Duodenal mucosa (tissue), 2 donors: ENCODE results near the gene CACNG8.

ENCODE experiments used
- H3K27ac ChIP-seq: one replicate; pipeline ENCODE4 v1.7.0; 2013; ENCODE audit warnings: low read depth, low read length
- H3K27me3 ChIP-seq, 2 donors: one replicate each; pipeline ENCODE4 v1.7.0; 2013; ENCODE audit warnings: low read length in 2 of 2, control low read depth in 1 of 2; ENCODE audit not compliant: insufficient read depth in 2 of 2, control insufficient read depth in 1 of 2
- H3K36me3 ChIP-seq, 2 donors: one replicate each; pipeline ENCODE4 v1.7.0; 2013; ENCODE audit warnings: low read length in 2 of 2, control low read depth in 1 of 2; ENCODE audit not compliant: insufficient read depth in 2 of 2, control insufficient read depth in 1 of 2
- H3K4me1 ChIP-seq, 2 donors: one replicate each; pipeline ENCODE4 v1.7.0; 2013; ENCODE audit warnings: low read length in 2 of 2, control low read depth in 1 of 2; ENCODE audit not compliant: insufficient read depth in 2 of 2, control insufficient read depth in 1 of 2
- H3K4me3 ChIP-seq, 2 donors: one replicate each; pipeline ENCODE4 v1.7.0; 2013; ENCODE audit warnings: low read length in 2 of 2, low read depth in 1 of 2
- H3K9ac ChIP-seq, 2 donors: one replicate each; pipeline ENCODE4 v1.7.0; 2013; ENCODE audit warnings: low read length in 2 of 2, low read depth in 1 of 2
- H3K9me3 ChIP-seq, 2 donors: one replicate each; pipeline ENCODE4 v1.7.0; 2013; ENCODE audit warnings: low read length in 2 of 2, control low read depth in 1 of 2; ENCODE audit not compliant: control insufficient read depth in 1 of 2

CACNG8 gene

GRCh38 chr19:54010474-54010873 lies 47.7 kb downstream of the CACNG8 start:
- Histone ChIP-seq H3K9me3 (no peaks in the 10 kb centered on the region), H3K9ac (no peak overlapping the region), H3K36me3 (no peaks in the 10 kb centered on the region), H3K4me3 (no peak overlapping the region), H3K27ac (no peak overlapping the region), H3K27me3 (no peaks in the 10 kb centered on the region), H3K4me1 (no peaks in the 10 kb centered on the region)

GRCh38 chr19:54011507-54012211 lies 48.9 kb downstream of the CACNG8 start:
- no peaks in the 10 kb centered on the region for H3K9me3 ChIP-seq
- no peak overlapping the region for H3K4me3 ChIP-seq
- H3K27ac ChIP-seq: no peak overlapping the region
- no peaks in the 10 kb centered on the region for H3K27me3 ChIP-seq
- H3K9ac ChIP-seq: no peak overlapping the region
- H3K4me1 ChIP-seq: no peaks in the 10 kb centered on the region
- no peaks in the 10 kb centered on the region for H3K36me3 ChIP-seq

GRCh38 chr19:54013866-54014265 lies 51.1 kb downstream of the CACNG8 start:
- Histone ChIP-seq H3K27ac (no peak overlapping the region), H3K4me3 (no peak overlapping the region), H3K36me3 (no peaks in the 10 kb centered on the region), H3K9me3 (no peaks in the 10 kb centered on the region), H3K27me3 (no peaks in the 10 kb centered on the region), H3K9ac (no peak overlapping the region), H3K4me1 (no peaks in the 10 kb centered on the region)

GRCh38 chr19:54014920-54015560 lies 52.3 kb downstream of the CACNG8 start:
- Histone ChIP-seq H3K27ac (no peak overlapping the region), H3K9me3 (no peaks in the 10 kb centered on the region), H3K4me3 (no peak overlapping the region), H3K27me3 (no peaks in the 10 kb centered on the region), H3K4me1 (peaks cover 0 to under 1% of the 10 kb centered on the region in 2 donors), H3K36me3 (no peaks in the 10 kb centered on the region), H3K9ac (no peak overlapping the region)

- no peaks in the 10 kb centered on the region for H3K36me3 ChIP-seq
- H3K27ac ChIP-seq: no peak overlapping the region
- H3K9ac ChIP-seq: no peak overlapping the region
- H3K4me3 ChIP-seq: no peak overlapping the region
- H3K9me3 ChIP-seq: no peaks in the 10 kb centered on the region
- H3K4me1 ChIP-seq: peaks cover 0 to 3% of the 10 kb centered on the region in 2 donors
- no peaks in the 10 kb centered on the region for H3K27me3 ChIP-seq
Measured at GRCh38 chr19:54017261-54017660, 54.5 kb downstream of the CACNG8 start.

- H3K4me1 ChIP-seq: peaks cover 0 to 8% of the 10 kb centered on the region in 2 donors
- no peak overlapping the region for H3K4me3 ChIP-seq
- H3K27ac ChIP-seq: no peak overlapping the region
- H3K9ac ChIP-seq: no peak overlapping the region
- H3K9me3 ChIP-seq: no peaks in the 10 kb centered on the region
- H3K36me3 ChIP-seq: no peaks in the 10 kb centered on the region
- H3K27me3 ChIP-seq: peaks cover 0 to 5% of the 10 kb centered on the region in 2 donors
Measured at GRCh38 chr19:54021363-54021762, 58.6 kb downstream of the CACNG8 start.

- H3K9ac ChIP-seq: no peak overlapping the region
- no peak overlapping the region for H3K27ac ChIP-seq
- no peaks in the 10 kb centered on the region for H3K36me3 ChIP-seq
- peaks cover 0 to 8% of the 10 kb centered on the region in 2 donors for H3K4me1 ChIP-seq
- H3K4me3 ChIP-seq: no peak overlapping the region
- peaks cover 0 to 5% of the 10 kb centered on the region in 2 donors for H3K27me3 ChIP-seq
- no peaks in the 10 kb centered on the region for H3K9me3 ChIP-seq
Measured at GRCh38 chr19:54021932-54022331, 59.2 kb downstream of the CACNG8 start.

- Histone ChIP-seq H3K9ac (no peak overlapping the region), H3K4me1 (peaks cover 0 to 8% of the 10 kb centered on the region in 2 donors), H3K36me3 (no peaks in the 10 kb centered on the region), H3K4me3 (no peak overlapping the region), H3K9me3 (no peaks in the 10 kb centered on the region), H3K27ac (no peak overlapping the region), H3K27me3 (peaks cover 0 to 5% of the 10 kb centered on the region in 2 donors)
Measured at GRCh38 chr19:54023191-54023590, 60.5 kb downstream of the CACNG8 start.

GRCh38 chr19:54024660-54025059 lies 61.9 kb downstream of the CACNG8 start:
- Histone ChIP-seq H3K4me1 (peaks cover 0 to 8% of the 10 kb centered on the region in 2 donors), H3K9me3 (no peaks in the 10 kb centered on the region), H3K27ac (no peak overlapping the region), H3K4me3 (no peak overlapping the region), H3K9ac (no peak overlapping the region), H3K36me3 (no peaks in the 10 kb centered on the region), H3K27me3 (peaks cover 0 to 5% of the 10 kb centered on the region in 2 donors)

- H3K27ac ChIP-seq: no peak overlapping the region
Measured at GRCh38 chr19:54026656-54027055, 63.9 kb downstream of the CACNG8 start.

More at GRCh38 chr19:54026656-54027055, 63.9 kb downstream of the CACNG8 start:
- H3K9me3 ChIP-seq: no peaks in the 10 kb centered on the region
- H3K4me1 ChIP-seq: peaks cover 0 to 5% of the 10 kb centered on the region in 2 donors
- H3K4me3 ChIP-seq: no peak overlapping the region
- peaks cover 0 to 5% of the 10 kb centered on the region in 2 donors for H3K27me3 ChIP-seq
- no peak overlapping the region for H3K9ac ChIP-seq
- H3K36me3 ChIP-seq: no peaks in the 10 kb centered on the region
